ENCODE measurements around the gene DDX1.

DDX1 gene

GRCh38 chr2:15643791-15644585 lies 52.3 kb downstream of the DDX1 start:
- no peak for DNase-seq (ENCODE audit: low read depth in 2 of 3, low spot score in 2 of 3)

GRCh38 chr2:15645300-15645699 lies 53.6 kb downstream of the DDX1 start:
- no peak for DNase-seq (ENCODE audit: low read depth in 2 of 3, low spot score in 2 of 3)

GRCh38 chr2:15645720-15646385 lies 54.2 kb downstream of the DDX1 start:
- no peak for DNase-seq (ENCODE audit: low read depth in 2 of 3, low spot score in 2 of 3)

GRCh38 chr2:15646661-15647060 lies 55.0 kb downstream of the DDX1 start:
- no peak for DNase-seq (ENCODE audit: low read depth in 2 of 3, low spot score in 2 of 3)

- no peak for DNase-seq (ENCODE audit: low read depth in 2 of 3, low spot score in 2 of 3)
These were observed 56.2 kb downstream of the DDX1 start for GRCh38 chr2:15647622-15648590.

- DNase-seq (ENCODE audit: low read depth in 2 of 3, low spot score in 2 of 3), result no peak
These were observed 57.2 kb downstream of the DDX1 start for GRCh38 chr2:15648593-15649525.

- no peak for DNase-seq (ENCODE audit: low read depth in 2 of 3, low spot score in 2 of 3)
These were observed 58.0 kb downstream of the DDX1 start for GRCh38 chr2:15649561-15650255.

GRCh38 chr2:15650616-15651366 lies 59.1 kb downstream of the DDX1 start:
- DNase-seq (ENCODE audit: low read depth in 2 of 3, low spot score in 2 of 3), result no peak

GRCh38 chr2:15651367-15651727 lies 59.7 kb downstream of the DDX1 start:
- no peak for DNase-seq (ENCODE audit: low read depth in 2 of 3, low spot score in 2 of 3)

GRCh38 chr2:15652252-15652651 lies 60.6 kb downstream of the DDX1 start:
- no peak for DNase-seq (ENCODE audit: low read depth in 2 of 3, low spot score in 2 of 3)

- no peak for DNase-seq (ENCODE audit: low read depth in 2 of 3, low spot score in 2 of 3)
These were observed 61.1 kb downstream of the DDX1 start for GRCh38 chr2:15652801-15653200.

- no peak for DNase-seq (ENCODE audit: low read depth in 2 of 3, low spot score in 2 of 3)
These were observed 62.4 kb downstream of the DDX1 start for GRCh38 chr2:15653806-15654726.

- no peak for DNase-seq (ENCODE audit: low read depth in 2 of 3, low spot score in 2 of 3)
These were observed 63.0 kb downstream of the DDX1 start for GRCh38 chr2:15654727-15655073.

- no peak for DNase-seq (ENCODE audit: low read depth in 2 of 3, low spot score in 2 of 3)
These were observed 63.6 kb downstream of the DDX1 start for GRCh38 chr2:15655123-15655887.

- no peak for DNase-seq (ENCODE audit: low read depth in 2 of 3, low spot score in 2 of 3)
These were observed 64.4 kb downstream of the DDX1 start for GRCh38 chr2:15656090-15656489.

GRCh38 chr2:15657759-15658158 lies 66.1 kb downstream of the DDX1 start:
- DNase-seq (ENCODE audit: low read depth in 2 of 3, low spot score in 2 of 3), result no peak

GRCh38 chr2:15658911-15659310 lies 67.2 kb downstream of the DDX1 start:
- DNase-seq (ENCODE audit: low read depth in 2 of 3, low spot score in 2 of 3), result no peak
